Measurements from ENCODE around the gene OSMR.
"Not testable (repeated sequence)": the region's sequence is repeated elsewhere in the genome, so short reads cannot be mapped to it uniquely, and the experiment has no call there.

Gene OSMR

GRCh38 chr5:38848637-38849036, 2.8 kb downstream of the OSMR start:
- no peak overlapping the region for H3K9ac ChIP-seq (ENCODE audit: low read depth in 1 of 2, low read length in 2 of 2)
- H3K27me3 ChIP-seq (ENCODE audit: control insufficient read depth in 2 of 2, insufficient read depth in 2 of 2, low read length in 2 of 2) = peaks cover 2 to 3% of the 10 kb centered on the region in 2 donors
- no peaks in the 10 kb centered on the region for H3K36me3 ChIP-seq (ENCODE audit: control insufficient read depth in 2 of 2, insufficient read depth in 2 of 2, low read length in 2 of 2)
- no peaks in the 10 kb centered on the region for H3K9me3 ChIP-seq (ENCODE audit: control insufficient read depth in 2 of 2, low read length in 2 of 2)
- no peak overlapping the region for H3K4me3 ChIP-seq (ENCODE audit: low read length in 2 of 2)
- H3K27ac ChIP-seq (ENCODE audit: low read depth in 2 of 2, low read length in 2 of 2) = no peak overlapping the region
- no peaks in the 10 kb centered on the region for H3K4me1 ChIP-seq (ENCODE audit: control insufficient read depth in 2 of 2, insufficient read depth in 2 of 2, low read length in 2 of 2)

- H3K4me3 ChIP-seq (ENCODE audit: low read length in 2 of 2); H3K9me3 ChIP-seq (ENCODE audit: control insufficient read depth in 2 of 2, low read length in 2 of 2); H3K4me1 ChIP-seq (ENCODE audit: control insufficient read depth in 2 of 2, insufficient read depth in 2 of 2, low read length in 2 of 2); H3K27me3 ChIP-seq (ENCODE audit: control insufficient read depth in 2 of 2, insufficient read depth in 2 of 2, low read length in 2 of 2); H3K27ac ChIP-seq (ENCODE audit: low read depth in 2 of 2, low read length in 2 of 2); H3K9ac ChIP-seq (ENCODE audit: low read depth in 1 of 2, low read length in 2 of 2); H3K36me3 ChIP-seq (ENCODE audit: control insufficient read depth in 2 of 2, insufficient read depth in 2 of 2, low read length in 2 of 2): not testable (repeated sequence)
Measured at GRCh38 chr5:38851640-38852039, 5.8 kb downstream of the OSMR start.

- Histone ChIP-seq H3K36me3 (ENCODE audit: control insufficient read depth in 2 of 2, insufficient read depth in 2 of 2, low read length in 2 of 2) (no peaks in the 10 kb centered on the region), H3K27ac (ENCODE audit: low read depth in 2 of 2, low read length in 2 of 2) (no peak overlapping the region), H3K4me1 (ENCODE audit: control insufficient read depth in 2 of 2, insufficient read depth in 2 of 2, low read length in 2 of 2) (no peaks in the 10 kb centered on the region), H3K27me3 (ENCODE audit: control insufficient read depth in 2 of 2, insufficient read depth in 2 of 2, low read length in 2 of 2) (no peaks in the 10 kb centered on the region), H3K9me3 (ENCODE audit: control insufficient read depth in 2 of 2, low read length in 2 of 2) (no peaks in the 10 kb centered on the region), H3K4me3 (ENCODE audit: low read length in 2 of 2) (no peak overlapping the region), H3K9ac (ENCODE audit: low read depth in 1 of 2, low read length in 2 of 2) (no peak overlapping the region)
Measured at GRCh38 chr5:38853753-38854470, 8.1 kb downstream of the OSMR start.

- H3K4me1 ChIP-seq (ENCODE audit: control insufficient read depth in 2 of 2, insufficient read depth in 2 of 2, low read length in 2 of 2) = no peaks in the 10 kb centered on the region
- no peaks in the 10 kb centered on the region for H3K36me3 ChIP-seq (ENCODE audit: control insufficient read depth in 2 of 2, insufficient read depth in 2 of 2, low read length in 2 of 2)
- H3K27ac ChIP-seq (ENCODE audit: low read depth in 2 of 2, low read length in 2 of 2) = no peak overlapping the region
- no peaks in the 10 kb centered on the region for H3K27me3 ChIP-seq (ENCODE audit: control insufficient read depth in 2 of 2, insufficient read depth in 2 of 2, low read length in 2 of 2)
- H3K9me3 ChIP-seq (ENCODE audit: control insufficient read depth in 2 of 2, low read length in 2 of 2) = no peaks in the 10 kb centered on the region
- H3K9ac ChIP-seq (ENCODE audit: low read depth in 1 of 2, low read length in 2 of 2) = no peak overlapping the region
- H3K4me3 ChIP-seq (ENCODE audit: low read length in 2 of 2) = no peak overlapping the region
Measured at GRCh38 chr5:38854907-38855306, 9.1 kb downstream of the OSMR start.

GRCh38 chr5:38856660-38857059, 10.8 kb downstream of the OSMR start:
- Histone ChIP-seq H3K27me3 (ENCODE audit: control insufficient read depth in 2 of 2, insufficient read depth in 2 of 2, low read length in 2 of 2) (no peaks in the 10 kb centered on the region), H3K36me3 (ENCODE audit: control insufficient read depth in 2 of 2, insufficient read depth in 2 of 2, low read length in 2 of 2) (no peaks in the 10 kb centered on the region), H3K4me1 (ENCODE audit: control insufficient read depth in 2 of 2, insufficient read depth in 2 of 2, low read length in 2 of 2) (no peaks in the 10 kb centered on the region), H3K9ac (ENCODE audit: low read depth in 1 of 2, low read length in 2 of 2) (no peak overlapping the region), H3K9me3 (ENCODE audit: control insufficient read depth in 2 of 2, low read length in 2 of 2) (no peaks in the 10 kb centered on the region), H3K27ac (ENCODE audit: low read depth in 2 of 2, low read length in 2 of 2) (no peak overlapping the region), H3K4me3 (ENCODE audit: low read length in 2 of 2) (no peak overlapping the region)

- H3K4me1 ChIP-seq (ENCODE audit: control insufficient read depth in 2 of 2, insufficient read depth in 2 of 2, low read length in 2 of 2) = no peaks in the 10 kb centered on the region
- H3K4me3 ChIP-seq (ENCODE audit: low read length in 2 of 2) = no peak overlapping the region
- H3K36me3 ChIP-seq (ENCODE audit: control insufficient read depth in 2 of 2, insufficient read depth in 2 of 2, low read length in 2 of 2) = no peaks in the 10 kb centered on the region
- H3K9ac ChIP-seq (ENCODE audit: low read depth in 1 of 2, low read length in 2 of 2) = no peak overlapping the region
- H3K27ac ChIP-seq (ENCODE audit: low read depth in 2 of 2, low read length in 2 of 2) = no peak overlapping the region
- H3K27me3 ChIP-seq (ENCODE audit: control insufficient read depth in 2 of 2, insufficient read depth in 2 of 2, low read length in 2 of 2) = no peaks in the 10 kb centered on the region
- no peaks in the 10 kb centered on the region for H3K9me3 ChIP-seq (ENCODE audit: control insufficient read depth in 2 of 2, low read length in 2 of 2)
Measured at GRCh38 chr5:38858839-38859238, 13.0 kb downstream of the OSMR start.

- not testable (repeated sequence) for H3K36me3 ChIP-seq (ENCODE audit: control insufficient read depth in 2 of 2, insufficient read depth in 2 of 2, low read length in 2 of 2); H3K4me1 ChIP-seq (ENCODE audit: control insufficient read depth in 2 of 2, insufficient read depth in 2 of 2, low read length in 2 of 2); H3K27me3 ChIP-seq (ENCODE audit: control insufficient read depth in 2 of 2, insufficient read depth in 2 of 2, low read length in 2 of 2)
Measured at GRCh38 chr5:38861986-38862770, 16.4 kb downstream of the OSMR start.

GRCh38 chr5:38866362-38867031, 20.7 kb downstream of the OSMR start:
- no peaks in the 10 kb centered on the region for H3K36me3 ChIP-seq (ENCODE audit: control insufficient read depth in 2 of 2, insufficient read depth in 2 of 2, low read length in 2 of 2)
- no peak overlapping the region for H3K27ac ChIP-seq (ENCODE audit: low read depth in 2 of 2, low read length in 2 of 2)
- no peaks in the 10 kb centered on the region for H3K4me1 ChIP-seq (ENCODE audit: control insufficient read depth in 2 of 2, insufficient read depth in 2 of 2, low read length in 2 of 2)
- H3K9me3 ChIP-seq (ENCODE audit: control insufficient read depth in 2 of 2, low read length in 2 of 2) = no peaks in the 10 kb centered on the region
- H3K9ac ChIP-seq (ENCODE audit: low read depth in 1 of 2, low read length in 2 of 2) = no peak overlapping the region
- H3K4me3 ChIP-seq (ENCODE audit: low read length in 2 of 2) = no peak overlapping the region
- no peaks in the 10 kb centered on the region for H3K27me3 ChIP-seq (ENCODE audit: control insufficient read depth in 2 of 2, insufficient read depth in 2 of 2, low read length in 2 of 2)

More at GRCh38 chr5:38861986-38862770, 16.4 kb downstream of the OSMR start:
- not testable (repeated sequence) for H3K4me3 ChIP-seq (ENCODE audit: low read length in 2 of 2); H3K9me3 ChIP-seq (ENCODE audit: control insufficient read depth in 2 of 2, low read length in 2 of 2); H3K9ac ChIP-seq (ENCODE audit: low read depth in 1 of 2, low read length in 2 of 2); H3K27ac ChIP-seq (ENCODE audit: low read depth in 2 of 2, low read length in 2 of 2)

- Histone ChIP-seq H3K4me1 (ENCODE audit: control insufficient read depth in 2 of 2, insufficient read depth in 2 of 2, low read length in 2 of 2) (no peaks in the 10 kb centered on the region), H3K27ac (ENCODE audit: low read depth in 2 of 2, low read length in 2 of 2) (no peak overlapping the region), H3K4me3 (ENCODE audit: low read length in 2 of 2) (no peak overlapping the region), H3K36me3 (ENCODE audit: control insufficient read depth in 2 of 2, insufficient read depth in 2 of 2, low read length in 2 of 2) (no peaks in the 10 kb centered on the region), H3K27me3 (ENCODE audit: control insufficient read depth in 2 of 2, insufficient read depth in 2 of 2, low read length in 2 of 2) (no peaks in the 10 kb centered on the region), H3K9ac (ENCODE audit: low read depth in 1 of 2, low read length in 2 of 2) (no peak overlapping the region), H3K9me3 (ENCODE audit: control insufficient read depth in 2 of 2, low read length in 2 of 2) (no peaks in the 10 kb centered on the region)
Measured at GRCh38 chr5:38867032-38867398, 21.2 kb downstream of the OSMR start.

GRCh38 chr5:38867416-38867815, 21.6 kb downstream of the OSMR start:
- H3K27ac ChIP-seq (ENCODE audit: low read depth in 2 of 2, low read length in 2 of 2) = no peak overlapping the region
- H3K36me3 ChIP-seq (ENCODE audit: control insufficient read depth in 2 of 2, insufficient read depth in 2 of 2, low read length in 2 of 2) = no peaks in the 10 kb centered on the region
- H3K4me3 ChIP-seq (ENCODE audit: low read length in 2 of 2) = no peak overlapping the region
- no peaks in the 10 kb centered on the region for H3K9me3 ChIP-seq (ENCODE audit: control insufficient read depth in 2 of 2, low read length in 2 of 2)
- no peak overlapping the region for H3K9ac ChIP-seq (ENCODE audit: low read depth in 1 of 2, low read length in 2 of 2)
- H3K4me1 ChIP-seq (ENCODE audit: control insufficient read depth in 2 of 2, insufficient read depth in 2 of 2, low read length in 2 of 2) = no peaks in the 10 kb centered on the region
- no peaks in the 10 kb centered on the region for H3K27me3 ChIP-seq (ENCODE audit: control insufficient read depth in 2 of 2, insufficient read depth in 2 of 2, low read length in 2 of 2)

Measured in mucosa of rectum (tissue), 2 donors.